Endothelial cell (in vitro differentiated cells): ENCODE results near the gene CARMIL3. TPM values are rescaled to one million over a fixed set of nuclear protein-coding genes. Genes with fewer than 3 reads are reported as not detected.

Experiments
- DNase-seq: peaks from one replicate; pipeline ENCODE4 v3.0.0; 2021; ENCODE audit warnings: low spot score
- H3K27ac Mint-ChIP-seq: one replicate; pipeline ENCODE4 v1.8.0; 2021; ENCODE audit warnings: mixed read lengths, inconsistent platforms; ENCODE audit not compliant: unreplicated experiment
- H3K27me3 Mint-ChIP-seq: one replicate; pipeline ENCODE4 v1.8.0; 2021; ENCODE audit warnings: mild to moderate bottlenecking, moderate library complexity, mixed read lengths, inconsistent platforms; ENCODE audit not compliant: unreplicated experiment
- H3K36me3 Mint-ChIP-seq: one replicate; pipeline ENCODE4 v1.8.0; 2021; ENCODE audit warnings: mild to moderate bottlenecking, low read depth, mixed read lengths, inconsistent platforms; ENCODE audit not compliant: unreplicated experiment
- H3K4me1 Mint-ChIP-seq: one replicate; pipeline ENCODE4 v1.8.0; 2021; ENCODE audit warnings: mild to moderate bottlenecking, mixed read lengths, inconsistent platforms; ENCODE audit not compliant: unreplicated experiment
- H3K4me3 Mint-ChIP-seq: one replicate; pipeline ENCODE4 v1.8.0; 2021; ENCODE audit warnings: mild to moderate bottlenecking, mixed read lengths, inconsistent platforms; ENCODE audit not compliant: unreplicated experiment
- H3K9me3 Mint-ChIP-seq: one replicate; pipeline ENCODE4 v1.8.0; 2021; ENCODE audit warnings: mixed read lengths, inconsistent platforms; ENCODE audit not compliant: unreplicated experiment
- CTCF ChIP-seq: fragments of 200-600 bp; sonication (generic); IDR thresholded peaks from one replicate; pipeline ENCODE4 v1.5.0; 2021; ENCODE audit warnings: antibody characterized with exemption; ENCODE audit not compliant: unreplicated experiment
- total RNA-seq: library from RNA; stranded (reverse); fragmentation: NEBNext Ultra II Directional; extraction: Animal tissue kit (Norgen Biotek cat#: 25700); gene quantifications from one replicate; pipeline ENCODE4 v1.2.1, GENCODE V29; 2021; ENCODE audit not compliant: unreplicated experiment

Gene CARMIL3
- total RNA-seq, 1 donor from 2014 or later: 1.4 TPM

- Mint-ChIP-seq H3K9me3 (no peaks in the 10 kb centered on the region), H3K4me3 (no peak overlapping the region), H3K27me3 (peaks cover 14% of the 10 kb centered on the region), H3K36me3 (peaks cover 5% of the 10 kb centered on the region), H3K27ac (no peak overlapping the region), H3K4me1 (no peaks in the 10 kb centered on the region)
- DNase-seq: no peak
- no peak for TF ChIP-seq CTCF
Measured at GRCh38 chr14:24067133-24068082, 15.6 kb downstream of the CARMIL3 start.

- no peak overlapping the region for H3K27ac Mint-ChIP-seq
- H3K4me3 Mint-ChIP-seq: no peak overlapping the region
Measured at GRCh38 chr14:24068711-24069410, 17.1 kb downstream of the CARMIL3 start.

GRCh38 chr14:24069411-24069735 is 17.6 kb downstream of the CARMIL3 start:
- peaks cover 5% of the 10 kb centered on the region for H3K36me3 Mint-ChIP-seq
- TF ChIP-seq CTCF: no peak
- no peak overlapping the region for H3K27ac Mint-ChIP-seq
- H3K9me3 Mint-ChIP-seq: no peaks in the 10 kb centered on the region
- H3K4me1 Mint-ChIP-seq: no peaks in the 10 kb centered on the region
- peaks cover 11% of the 10 kb centered on the region for H3K27me3 Mint-ChIP-seq
- H3K4me3 Mint-ChIP-seq: no peak overlapping the region
- DNase-seq: no peak

More at GRCh38 chr14:24068711-24069410, 17.1 kb downstream of the CARMIL3 start:
- Mint-ChIP-seq H3K36me3 (peaks cover 5% of the 10 kb centered on the region), H3K27me3 (peaks cover 11% of the 10 kb centered on the region), H3K9me3 (no peaks in the 10 kb centered on the region), H3K4me1 (no peaks in the 10 kb centered on the region)
- no peak for DNase-seq
- TF ChIP-seq CTCF: no peak

- Mint-ChIP-seq H3K4me1 (no peaks in the 10 kb centered on the region), H3K4me3 (no peak overlapping the region), H3K27ac (no peak overlapping the region), H3K9me3 (no peaks in the 10 kb centered on the region), H3K27me3 (peaks cover 12% of the 10 kb centered on the region), H3K36me3 (peaks cover 5% of the 10 kb centered on the region)
- TF ChIP-seq CTCF: no peak
- no peak for DNase-seq
Measured at GRCh38 chr14:24070285-24071143, 18.7 kb downstream of the CARMIL3 start.
